GM23248 (cell line): ENCODE data around the gene IGSF3.
"Not testable (repeated sequence)": the region's sequence is repeated elsewhere in the genome, so short reads cannot be mapped to it uniquely, and the experiment has no call there.

Experiments
- EZH2 ChIP-seq: fragments of 200-600 bp; sonication (generic); IDR thresholded peaks from 2 replicates; pipeline ENCODE4 v1.6.1; 2018; ENCODE audit warnings: antibody characterized with exemption, mild to moderate bottlenecking; ENCODE audit not compliant: insufficient read depth, poor library complexity, severe bottlenecking
- EZH2phosphoT487 ChIP-seq: fragments of 200-600 bp; sonication (generic); IDR thresholded peaks from 2 replicates; pipeline ENCODE4 v1.6.1; 2018; ENCODE audit warnings: antibody characterized with exemption, moderate library complexity, mild to moderate bottlenecking, low read depth; ENCODE audit not compliant: insufficient read depth

GRCh38 chr1:116631554-116631953, 36.0 kb downstream of the IGSF3 start:
- not testable (repeated sequence) for TF ChIP-seq EZH2, EZH2phosphoT487
